ENCODE data around the gene PUM1. TPM values are rescaled to one million over a fixed set of nuclear protein-coding genes. Genes with fewer than 3 reads are reported as not detected.

PUM1 gene
- total and polyA plus RNA-seq, 2 donors (not counting 3 experiments of a cell fraction or from before 2014, with no cell fraction given), result 94.7 to 124 TPM

DNA sequence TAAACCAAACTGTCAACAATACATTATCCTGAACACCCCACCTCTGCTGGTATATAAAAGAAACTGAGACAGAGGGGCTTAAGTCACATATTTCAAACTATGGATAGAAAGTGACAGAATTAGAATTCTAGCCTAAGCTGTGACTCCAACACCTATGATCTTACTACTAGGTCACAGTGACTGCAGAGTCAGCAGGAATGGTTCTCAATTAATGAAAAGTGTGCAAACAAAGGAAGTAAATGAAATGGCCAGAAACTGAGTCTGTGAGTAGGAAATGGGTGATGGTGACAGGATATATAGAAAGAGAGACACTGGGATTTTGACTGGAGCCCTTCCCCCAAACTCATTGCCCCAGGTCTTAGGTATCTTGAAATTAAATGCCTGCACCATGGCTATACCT, 118.3 kb downstream of the PUM1 start:
- no peak overlapping the region for H3K4me3 ChIP-seq (replicated peaks in 1 of 3; ENCODE audit: insufficient read depth in 1 of 3, low read depth in 1 of 3, low read length in 3 of 3)
- no peaks in the 10 kb centered on the region for H3K4me1 ChIP-seq (ENCODE audit: control insufficient read depth, extremely low read depth, insufficient read depth, low read length)
- no peaks in the 10 kb centered on the region for H4K20me1 ChIP-seq (replicated peaks; ENCODE audit: control insufficient read depth, extremely low read depth, insufficient read depth, low read length)
- no peaks in the 10 kb centered on the region for H3K9me1 ChIP-seq (replicated peaks; ENCODE audit: control insufficient read depth, extremely low read depth, insufficient read depth, low read length)
- H3K9ac ChIP-seq (replicated peaks; ENCODE audit: extremely low read depth, insufficient read depth, low read length), result no peak overlapping the region
- no peaks in the 10 kb centered on the region for H3K27me3 ChIP-seq (ENCODE audit: control insufficient read depth in 2 of 2, insufficient read depth in 2 of 2, low read length in 2 of 2)
- H3K9me3 ChIP-seq (replicated peaks; ENCODE audit: control insufficient read depth, insufficient read depth, low read length), result no peaks in the 10 kb centered on the region
- CTCF ChIA-PET, result no interaction called here
- DNase-seq (ENCODE audit: low read depth, low spot score), result no peak
- H3K79me2 ChIP-seq (ENCODE audit: control insufficient read depth, insufficient read depth, low read length), result peaks cover 23% of the 10 kb centered on the region
- dilution Hi-C loops (cut with MboI; ENCODE audit: extremely low pct_ligation_motif_present, low sequenced_read_pairs), result no loop called here
- POLR2A ChIA-PET, result no interaction called here
- TF ChIP-seq POLR2A (IDR thresholded peaks at IDR 0.05; ENCODE audit: low read depth, low read length) (no peak), POLR2AphosphoS5 (IDR thresholded peaks at IDR 0.05; ENCODE audit: insufficient read depth, low read depth, low read length) (no peak), MYC (IDR thresholded peaks at IDR 0.05; ENCODE audit: low read depth, low read length) (no peak), CTCF (IDR thresholded peaks at IDR 0.05; ENCODE audit: extremely low read depth in 1 of 2, insufficient read depth in 1 of 2, low read depth in 1 of 2, low read length in 2 of 2) (no peak), MAX (IDR thresholded peaks at IDR 0.05; ENCODE audit: insufficient read depth, insufficient read length) (no peak), JUN (IDR thresholded peaks at IDR 0.05; ENCODE audit: borderline replicate concordance, insufficient read depth, insufficient read length, low read depth) (no peak), FOS (IDR thresholded peaks at IDR 0.05; ENCODE audit: borderline replicate concordance, insufficient read depth, low read length) (no peak), EZH2 (IDR thresholded peaks at IDR 0.05; ENCODE audit: borderline replicate concordance, low read depth, low read length, severe bottlenecking) (no peak), GATA2 (IDR thresholded peaks at IDR 0.05; ENCODE audit: insufficient read depth, insufficient read length, low read depth, low read length) (no peak)
- FAIRE-seq, result no peak
- no peak overlapping the region for H3K27ac ChIP-seq (ENCODE audit: insufficient read depth, low read depth, low read length)
- H2AFZ ChIP-seq (ENCODE audit: low read depth, low read length), result no peak overlapping the region
- intact Hi-C loops (cut with micrococcal nuclease), result no loop called here
- no TSS peak for BruUV-seq (replicated peaks)
- H3K4me2 ChIP-seq (ENCODE audit: insufficient read depth, low read length), result no peak overlapping the region
- peaks cover 24 to 39% of the 10 kb centered on the region in 2 experiments for H3K36me3 ChIP-seq (ENCODE audit: control insufficient read depth in 2 of 2, extremely low read depth in 1 of 2, insufficient read depth in 2 of 2, low read length in 2 of 2)
